Measurements from ENCODE around the gene APOA4. TPM values are rescaled to one million over a fixed set of nuclear protein-coding genes. Genes with fewer than 3 reads are reported as not detected.

The APOA4 gene
- total and polyA plus RNA-seq, 2 donors (not counting 3 experiments of a cell fraction or from before 2014, with no cell fraction given) = not detected

DNA sequence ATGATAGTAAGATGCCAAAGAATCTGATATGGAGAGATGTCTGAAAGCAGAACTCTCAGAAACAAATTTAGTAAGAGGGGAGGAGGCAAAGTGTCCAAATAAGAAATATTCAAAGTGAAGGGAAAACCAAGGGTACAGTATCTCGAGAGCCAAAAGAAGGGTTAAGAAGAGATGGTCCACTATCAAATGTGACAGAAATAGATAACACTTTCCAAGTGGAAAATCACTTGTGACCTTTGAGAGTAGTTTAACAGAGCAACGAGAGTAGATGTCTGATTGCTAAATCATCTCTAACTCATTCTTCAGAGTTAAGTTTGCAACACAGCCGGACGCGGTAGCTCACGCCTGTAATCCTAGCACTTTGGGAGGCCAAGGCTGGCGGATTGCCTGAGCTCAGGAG, 46.0 kb downstream of the APOA4 start:
- BruUV-seq (replicated peaks) = no TSS peak
- H4K20me1 ChIP-seq (replicated peaks; ENCODE audit: control insufficient read depth, extremely low read depth, insufficient read depth, low read length) = no peaks in the 10 kb centered on the region
- DNase-seq (ENCODE audit: low read depth, low spot score) (no peak), FAIRE-seq (no peak)
- no peaks in the 10 kb centered on the region for H3K9me1 ChIP-seq (replicated peaks; ENCODE audit: control insufficient read depth, extremely low read depth, insufficient read depth, low read length)
- H3K9ac ChIP-seq (replicated peaks; ENCODE audit: extremely low read depth, insufficient read depth, low read length) = no peak overlapping the region
- dilution Hi-C loops (cut with MboI; ENCODE audit: extremely low pct_ligation_motif_present, low sequenced_read_pairs) (no loop called here), intact Hi-C loops (cut with micrococcal nuclease) (no loop called here)
- H3K9me3 ChIP-seq (replicated peaks; ENCODE audit: control insufficient read depth, insufficient read depth, low read length) = no peaks in the 10 kb centered on the region
- H3K79me2 ChIP-seq (ENCODE audit: control insufficient read depth, insufficient read depth, low read length) = peaks cover 4% of the 10 kb centered on the region
- H3K27ac ChIP-seq (ENCODE audit: insufficient read depth, low read depth, low read length) = no peak overlapping the region
- H3K4me1 ChIP-seq (ENCODE audit: control insufficient read depth, extremely low read depth, insufficient read depth, low read length) = peaks cover 3% of the 10 kb centered on the region
- CTCF ChIA-PET = interaction anchor here (1.0 kb wide), 1 partner anchor 14 kb away, joined by 7 read pairs; the partner anchor contains the start of gene APOA5
- no peak overlapping the region for H3K4me3 ChIP-seq (replicated peaks in 1 of 3; ENCODE audit: insufficient read depth in 1 of 3, low read depth in 1 of 3, low read length in 3 of 3)
- no peak overlapping the region for H3K4me2 ChIP-seq (ENCODE audit: insufficient read depth, low read length)
- POLR2A ChIA-PET = no interaction called here
- TF ChIP-seq FOS (IDR thresholded peaks at IDR 0.05; ENCODE audit: borderline replicate concordance, insufficient read depth, low read length) = no peak
- peaks cover 17 to 18% of the 10 kb centered on the region in 2 experiments for H3K36me3 ChIP-seq (ENCODE audit: control insufficient read depth in 2 of 2, extremely low read depth in 1 of 2, insufficient read depth in 2 of 2, low read length in 2 of 2)
- no peaks in the 10 kb centered on the region for H3K27me3 ChIP-seq (ENCODE audit: control insufficient read depth in 2 of 2, insufficient read depth in 2 of 2, low read length in 2 of 2)
- no peak overlapping the region for H2AFZ ChIP-seq (ENCODE audit: low read depth, low read length)

DNA sequence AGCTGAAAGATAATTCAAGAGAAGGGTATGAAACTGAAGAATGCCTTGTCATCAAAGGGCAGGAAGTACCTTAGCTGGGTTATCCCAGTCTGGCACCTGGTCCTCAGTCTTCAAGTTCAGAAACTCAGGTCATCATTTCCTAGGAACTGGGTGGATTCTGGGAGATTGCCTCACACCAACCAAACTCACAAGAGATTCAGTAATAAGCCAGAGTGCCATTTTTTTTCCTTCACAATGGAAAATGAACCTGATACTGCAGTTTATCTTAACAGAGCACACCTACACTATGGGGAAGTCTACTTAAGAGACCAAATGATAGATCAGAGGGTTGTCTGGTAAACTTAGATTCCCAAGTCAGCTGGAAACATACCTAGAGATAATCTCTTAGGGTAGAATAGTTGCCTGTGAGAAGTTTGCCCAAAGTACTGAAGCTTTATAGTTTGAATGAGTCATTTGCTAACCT, 46.6 kb downstream of the APOA4 start:
- no peaks in the 10 kb centered on the region for H3K9me3 ChIP-seq (replicated peaks; ENCODE audit: control insufficient read depth, insufficient read depth, low read length)
- peaks cover 8% of the 10 kb centered on the region for H3K4me1 ChIP-seq (ENCODE audit: control insufficient read depth, extremely low read depth, insufficient read depth, low read length)
- H3K9ac ChIP-seq (replicated peaks; ENCODE audit: extremely low read depth, insufficient read depth, low read length) = no peak overlapping the region
- dilution Hi-C loops (cut with MboI; ENCODE audit: extremely low pct_ligation_motif_present, low sequenced_read_pairs) (no loop called here), intact Hi-C loops (cut with micrococcal nuclease) (no loop called here)
- H3K4me3 ChIP-seq (replicated peaks in 1 of 3; ENCODE audit: insufficient read depth in 1 of 3, low read depth in 1 of 3, low read length in 3 of 3) = no peak overlapping the region
- ChIA-PET POLR2A (no interaction called here), CTCF (interaction anchor here (1.0 kb wide), 1 partner anchor 14 kb away, joined by 7 read pairs; the partner anchor contains the start of gene APOA5)
- DNase-seq (ENCODE audit: low read depth, low spot score) (no peak), FAIRE-seq (no peak)
- H3K4me2 ChIP-seq (ENCODE audit: insufficient read depth, low read length) = no peak overlapping the region
- peaks cover 15 to 16% of the 10 kb centered on the region in 2 experiments for H3K36me3 ChIP-seq (ENCODE audit: control insufficient read depth in 2 of 2, extremely low read depth in 1 of 2, insufficient read depth in 2 of 2, low read length in 2 of 2)
- H3K27ac ChIP-seq (ENCODE audit: insufficient read depth, low read depth, low read length) = no peak overlapping the region
- TF ChIP-seq, protein P1, sequence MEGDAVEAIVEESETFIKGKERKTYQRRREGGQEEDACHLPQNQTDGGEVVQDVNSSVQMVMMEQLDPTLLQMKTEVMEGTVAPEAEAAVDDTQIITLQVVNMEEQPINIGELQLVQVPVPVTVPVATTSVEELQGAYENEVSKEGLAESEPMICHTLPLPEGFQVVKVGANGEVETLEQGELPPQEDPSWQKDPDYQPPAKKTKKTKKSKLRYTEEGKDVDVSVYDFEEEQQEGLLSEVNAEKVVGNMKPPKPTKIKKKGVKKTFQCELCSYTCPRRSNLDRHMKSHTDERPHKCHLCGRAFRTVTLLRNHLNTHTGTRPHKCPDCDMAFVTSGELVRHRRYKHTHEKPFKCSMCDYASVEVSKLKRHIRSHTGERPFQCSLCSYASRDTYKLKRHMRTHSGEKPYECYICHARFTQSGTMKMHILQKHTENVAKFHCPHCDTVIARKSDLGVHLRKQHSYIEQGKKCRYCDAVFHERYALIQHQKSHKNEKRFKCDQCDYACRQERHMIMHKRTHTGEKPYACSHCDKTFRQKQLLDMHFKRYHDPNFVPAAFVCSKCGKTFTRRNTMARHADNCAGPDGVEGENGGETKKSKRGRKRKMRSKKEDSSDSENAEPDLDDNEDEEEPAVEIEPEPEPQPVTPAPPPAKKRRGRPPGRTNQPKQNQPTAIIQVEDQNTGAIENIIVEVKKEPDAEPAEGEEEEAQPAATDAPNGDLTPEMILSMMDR (IDR thresholded peaks at IDR 0.05; ENCODE audit: extremely low read depth in 1 of 2, insufficient read depth in 1 of 2, low read depth in 1 of 2, low read length in 2 of 2) = no peak
- TF ChIP-seq POLR2AphosphoS5 (IDR thresholded peaks at IDR 0.05; ENCODE audit: insufficient read depth, low read depth, low read length) (no peak), MYC (IDR thresholded peaks at IDR 0.05; ENCODE audit: low read depth, low read length) (no peak)
- TF ChIP-seq, protein P2, sequence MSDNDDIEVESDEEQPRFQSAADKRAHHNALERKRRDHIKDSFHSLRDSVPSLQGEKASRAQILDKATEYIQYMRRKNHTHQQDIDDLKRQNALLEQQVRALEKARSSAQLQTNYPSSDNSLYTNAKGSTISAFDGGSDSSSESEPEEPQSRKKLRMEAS (IDR thresholded peaks at IDR 0.05; ENCODE audit: insufficient read depth, insufficient read length) = no peak
- H3K27me3 ChIP-seq (ENCODE audit: control insufficient read depth in 2 of 2, insufficient read depth in 2 of 2, low read length in 2 of 2) = no peaks in the 10 kb centered on the region
- no peaks in the 10 kb centered on the region for H4K20me1 ChIP-seq (replicated peaks; ENCODE audit: control insufficient read depth, extremely low read depth, insufficient read depth, low read length)
- H3K9me1 ChIP-seq (replicated peaks; ENCODE audit: control insufficient read depth, extremely low read depth, insufficient read depth, low read length) = no peaks in the 10 kb centered on the region
- no peak overlapping the region for H2AFZ ChIP-seq (ENCODE audit: low read depth, low read length)
- H3K79me2 ChIP-seq (ENCODE audit: control insufficient read depth, insufficient read depth, low read length) = peaks cover 9% of the 10 kb centered on the region
- no TSS peak for BruUV-seq (replicated peaks)
